Gastroesophageal sphincter (tissue), 3 donors: ENCODE data around the gene FRMD3.

Source experiments
- CTCF ChIP-seq, 4 experiments: fragments of 200-600 bp in 2 of 4; fragments of 450-650 bp in 2 of 4; sonication (generic) in 1 of 4; IDR thresholded peaks; one replicate each; pipeline ENCODE4 v1.5.1; 2017 to 2019; ENCODE audit warnings: antibody characterized with exemption in 4 of 4, mild to moderate bottlenecking in 2 of 4, moderate library complexity in 2 of 4
- EP300 ChIP-seq: sonication (generic); formaldehyde crosslinking; IDR thresholded peaks from one replicate; pipeline ENCODE4 v1.6.1; 2017; ENCODE audit warnings: antibody characterized with exemption, mild to moderate bottlenecking

GRCh38 chr9:83430681-83431080 is 107.5 kb downstream of the FRMD3 start:
- TF ChIP-seq CTCF (IDR thresholded peaks at IDR 0.05) (no peak), EP300 (no peak)
